GM19438 (cell line): ENCODE data around the gene NEDD4L.

Source experiments
- ATAC-seq: cut with Tn5 transposase; IDR thresholded peaks from one replicate; pipeline ENCODE4 v1.9.1; 2021; ENCODE audit warnings: low read depth; ENCODE audit not compliant: unreplicated experiment

NEDD4L gene

DNA sequence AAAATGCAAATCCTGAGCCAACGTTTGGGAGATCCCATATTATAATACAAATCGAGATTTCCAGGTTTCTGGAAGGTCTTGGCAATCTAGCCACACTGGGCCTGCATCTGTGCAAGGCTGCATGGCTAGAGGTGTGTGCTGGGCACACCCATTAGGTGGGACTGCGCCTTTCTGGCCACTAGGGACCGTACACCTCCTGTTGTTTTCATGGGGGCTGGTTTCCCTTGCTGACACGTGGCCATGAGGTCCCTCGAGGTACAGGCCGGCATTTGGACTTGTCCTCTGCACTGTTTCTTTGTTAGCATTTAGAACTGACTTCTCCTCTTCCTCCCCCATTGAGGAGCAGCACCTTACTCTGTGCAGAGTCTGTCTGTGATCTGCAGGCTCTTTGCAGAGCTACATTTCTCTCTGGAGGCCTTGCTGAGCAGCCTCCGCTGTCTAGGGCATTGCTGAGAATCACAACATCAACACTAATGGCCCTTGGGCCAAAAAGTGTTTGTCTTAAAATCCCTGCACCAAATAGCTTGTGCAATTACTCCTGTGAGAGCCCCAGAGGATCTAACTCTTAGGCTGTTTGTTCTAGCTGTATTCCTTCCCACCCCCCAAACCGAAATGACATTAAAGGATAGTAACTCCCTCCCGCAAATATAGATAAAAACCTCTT is 131.2 kb downstream of the NEDD4L start:
- ATAC-seq: peak; percentile 66

DNA sequence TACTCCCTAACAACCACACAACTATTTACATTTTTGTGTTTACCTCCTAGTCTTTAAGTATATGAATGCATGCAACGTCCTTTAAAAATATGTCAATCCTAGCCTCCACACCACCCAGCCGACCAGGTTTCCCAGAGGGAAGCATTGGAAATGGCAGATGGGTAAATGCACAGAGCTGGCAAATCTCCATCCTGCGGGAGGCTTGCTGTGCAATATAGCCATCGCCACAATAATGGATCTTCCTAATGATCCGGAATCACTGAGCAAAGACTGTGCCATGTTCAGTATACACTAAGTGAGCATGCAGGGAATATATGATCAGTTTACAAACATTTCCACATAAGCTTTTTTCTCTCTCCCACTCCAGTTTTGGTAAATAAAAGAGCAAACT is 131.8 kb downstream of the NEDD4L start:
- no peak for ATAC-seq

DNA sequence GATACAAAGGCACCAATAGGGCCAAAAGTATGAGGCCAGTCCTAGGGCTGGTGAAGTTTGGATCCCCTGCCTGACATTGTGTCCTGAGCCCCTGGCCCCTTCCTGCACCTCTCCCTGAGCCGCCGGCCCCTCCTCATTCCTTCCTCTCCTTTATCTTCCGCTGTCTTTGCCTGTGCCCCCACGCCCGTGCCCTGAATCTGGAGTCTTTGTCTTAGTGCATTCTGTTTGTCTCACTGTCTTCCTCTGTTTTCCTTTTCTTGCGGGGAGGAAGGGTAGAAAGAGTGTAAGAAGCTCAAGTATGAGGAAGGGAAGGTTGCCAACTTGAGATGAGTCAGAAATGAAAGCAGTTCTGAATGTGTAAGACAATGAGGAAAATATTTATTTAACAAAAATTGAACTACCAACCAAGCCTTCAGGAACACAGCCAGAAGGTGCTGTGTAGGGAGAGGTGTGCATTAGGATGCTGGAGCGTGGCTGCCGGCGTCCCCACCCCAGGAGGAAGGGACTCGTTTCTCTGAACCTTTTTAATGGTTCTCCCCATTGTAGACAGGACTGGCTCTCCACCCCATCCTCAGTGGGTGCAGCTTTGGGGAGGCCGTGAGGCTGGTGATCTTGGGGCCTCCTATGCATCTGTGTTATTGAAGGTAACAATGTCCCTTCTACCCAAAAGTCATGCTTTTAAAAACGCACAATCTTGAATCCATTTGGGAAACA is 133.1 kb downstream of the NEDD4L start:
- ATAC-seq: no peak

DNA sequence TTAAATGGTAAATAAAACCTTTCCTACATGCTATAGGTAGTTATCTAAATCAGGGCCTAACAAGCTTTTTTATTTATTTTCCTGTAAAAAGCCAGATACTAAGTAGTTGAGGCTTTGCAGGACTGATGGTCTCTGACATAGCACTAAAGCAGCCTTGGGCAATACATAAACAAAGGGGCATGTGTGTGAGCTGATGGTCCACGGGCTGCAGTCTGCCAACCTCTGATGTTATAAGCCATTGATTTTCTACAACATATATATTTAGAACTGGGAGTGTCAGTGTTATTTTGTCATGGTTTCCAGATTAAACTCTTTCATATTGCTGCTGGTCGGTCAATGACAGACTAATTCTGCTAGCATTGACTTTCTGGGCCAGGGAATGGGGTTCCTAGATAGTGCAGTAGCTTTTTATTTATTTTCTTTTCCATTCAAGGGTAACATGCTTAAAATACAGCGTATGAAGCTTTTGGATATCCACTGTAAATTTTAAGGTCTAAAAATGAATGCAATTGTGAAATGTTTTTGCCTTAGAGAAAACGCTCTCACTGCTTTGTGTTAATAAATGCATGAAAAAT is 134.0 kb downstream of the NEDD4L start:
- ATAC-seq: no peak

DNA sequence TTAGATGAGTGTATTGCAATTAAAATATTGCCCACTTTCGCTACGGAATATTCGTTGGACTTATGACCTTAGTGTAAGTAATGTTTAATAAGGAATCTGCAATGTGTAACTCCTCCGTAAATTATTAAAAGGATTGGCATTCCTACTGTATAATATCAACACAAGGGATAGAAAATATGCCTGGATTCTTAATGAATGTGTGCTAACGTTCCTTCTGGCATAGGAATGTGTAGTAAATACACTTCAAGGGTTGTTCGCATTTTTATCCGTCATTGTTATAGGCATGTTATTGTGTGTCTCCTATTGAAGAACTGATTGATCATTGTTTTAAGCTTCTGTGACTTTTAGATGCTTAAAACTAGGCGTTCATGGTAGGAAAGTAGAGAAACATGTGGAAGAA is 134.5 kb downstream of the NEDD4L start:
- ATAC-seq: no peak

DNA sequence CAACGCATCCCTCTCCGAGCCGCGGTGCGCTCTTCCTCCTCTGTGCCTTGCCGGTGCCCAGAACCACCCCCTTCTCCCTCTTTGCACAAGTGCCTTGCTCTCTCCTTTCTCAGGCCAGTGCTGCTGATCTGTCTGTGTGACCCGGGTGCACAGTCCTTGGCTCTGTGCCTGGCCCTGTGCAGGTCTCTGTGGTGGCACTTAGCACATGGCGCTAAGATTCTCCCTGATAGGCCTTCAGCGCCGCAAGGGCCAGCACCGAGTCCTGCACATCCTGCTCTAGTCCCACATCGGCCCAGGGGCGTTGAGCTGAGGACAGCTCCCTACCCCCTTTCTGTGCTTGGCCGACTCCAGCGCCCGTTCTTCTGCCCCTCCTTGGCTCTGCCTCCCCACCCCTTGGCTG is 136.1 kb downstream of the NEDD4L start:
- no peak for ATAC-seq

DNA sequence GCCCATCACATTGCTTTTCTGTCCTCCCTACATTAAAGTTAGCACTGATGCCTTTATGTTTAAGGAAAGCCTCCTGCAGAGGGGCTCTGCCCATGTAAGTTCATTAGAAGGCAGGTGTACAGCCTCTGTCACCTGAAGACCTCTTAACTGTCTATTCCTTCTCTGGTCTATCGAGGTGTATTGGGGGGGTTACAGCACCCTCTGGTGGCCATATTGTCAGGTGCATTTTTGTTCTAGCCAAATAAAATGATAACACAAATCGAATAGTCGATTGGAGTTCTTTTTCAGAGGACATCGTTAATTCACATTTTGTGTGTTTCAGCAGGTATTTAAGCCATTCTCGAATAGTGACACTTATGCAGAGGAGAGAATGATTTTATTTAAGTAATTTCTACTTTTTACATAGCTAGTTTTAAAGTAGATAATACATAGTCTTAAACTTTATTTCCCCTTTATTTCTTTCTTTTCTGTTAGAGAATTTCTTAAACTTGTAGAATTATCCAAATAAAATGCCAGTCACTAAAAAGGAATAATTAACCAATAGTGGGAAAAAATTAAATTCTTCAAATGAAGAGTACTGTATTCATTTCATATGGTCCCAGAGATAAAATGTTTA is 136.8 kb downstream of the NEDD4L start:
- ATAC-seq: no peak

DNA sequence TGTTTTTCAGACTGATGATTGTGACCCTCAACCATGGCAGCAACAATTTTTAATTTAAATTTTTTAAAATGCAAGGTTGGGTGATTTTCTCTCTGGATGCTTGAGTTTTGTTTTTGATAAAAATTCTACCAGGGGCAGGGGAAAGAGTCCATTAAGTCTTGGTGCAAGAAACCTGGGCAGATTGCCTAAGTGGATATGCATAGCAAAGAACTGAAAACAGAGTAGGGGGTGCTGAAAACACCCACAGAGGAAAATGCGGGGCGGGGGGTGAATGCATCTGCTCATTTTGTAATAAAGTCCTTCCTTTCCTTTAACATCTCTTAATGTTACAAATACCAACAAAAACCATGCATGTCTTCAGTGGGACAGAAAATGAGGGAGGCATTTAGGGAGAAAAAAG is 138.0 kb downstream of the NEDD4L start:
- no peak for ATAC-seq

DNA sequence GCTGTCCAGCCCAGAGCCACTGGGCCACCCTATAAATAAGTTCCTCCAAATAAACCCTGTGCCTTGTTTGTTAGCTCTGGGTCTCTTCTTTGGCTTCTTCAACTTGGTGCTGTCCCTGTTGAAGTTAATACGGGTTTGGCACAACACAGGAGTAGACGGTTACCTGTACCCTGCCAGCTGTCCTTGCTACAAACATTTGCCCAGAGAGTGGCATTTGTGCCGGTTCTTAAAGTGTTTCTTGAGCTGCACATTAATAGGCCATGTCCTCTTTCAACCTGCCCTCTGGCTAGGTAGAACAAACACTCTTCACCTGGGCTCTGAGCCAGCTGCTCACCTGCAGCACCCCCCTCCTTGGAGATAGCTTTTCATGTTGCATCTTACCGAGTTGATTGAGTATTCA is 139.2 kb downstream of the NEDD4L start:
- ATAC-seq: no peak

DNA sequence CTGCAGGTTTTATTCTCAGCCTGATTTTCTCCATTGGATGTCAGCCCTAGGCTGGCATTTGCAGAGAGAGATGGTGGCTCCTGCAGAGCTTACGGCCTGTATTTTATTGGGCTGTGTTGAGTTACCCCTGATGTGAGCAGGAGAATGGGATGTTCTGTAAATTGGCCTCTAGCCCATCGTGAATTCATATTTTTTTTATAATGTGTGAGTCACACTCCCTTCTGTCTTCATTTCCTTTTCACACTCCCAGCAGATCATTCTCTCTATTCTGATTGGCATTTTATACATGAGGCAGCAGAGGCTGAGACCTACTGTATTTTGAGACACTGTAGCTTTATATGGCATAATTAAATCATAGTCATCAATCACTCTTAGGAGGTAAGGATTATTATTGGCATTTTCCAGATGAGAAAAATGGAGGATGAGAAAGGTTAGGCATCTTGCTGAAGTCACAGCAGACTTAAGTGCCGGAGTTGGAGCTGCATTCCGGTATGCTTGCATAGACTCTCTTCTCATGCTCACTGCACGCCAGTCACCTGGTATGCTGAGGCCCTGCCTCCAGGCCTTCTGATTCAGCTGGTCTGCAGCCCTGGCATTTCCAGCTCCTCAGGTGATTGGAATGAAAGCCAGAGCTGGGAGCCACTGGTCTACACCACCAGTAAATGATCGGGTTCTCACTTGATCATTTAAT is 142.4 kb downstream of the NEDD4L start:
- ATAC-seq: no peak

DNA sequence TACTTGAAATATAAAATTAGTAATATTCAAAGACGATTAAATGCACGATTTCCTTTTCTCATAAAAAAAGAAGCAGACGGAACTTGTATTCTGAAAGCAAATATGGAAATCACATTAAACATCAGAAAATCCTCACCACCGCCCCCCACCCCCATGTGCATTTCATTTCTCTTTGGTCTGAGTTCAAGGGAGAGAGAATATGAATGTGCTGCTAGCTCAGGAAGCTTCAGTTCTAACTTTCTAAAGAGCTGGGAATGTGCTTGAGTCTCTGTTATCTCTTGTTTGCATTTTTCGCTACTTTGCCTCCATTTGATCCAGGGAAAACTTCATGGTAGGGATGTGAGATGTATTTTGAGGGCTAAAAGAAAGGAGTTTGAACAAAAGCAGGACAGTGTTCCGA is 143.6 kb downstream of the NEDD4L start:
- ATAC-seq: no peak

DNA sequence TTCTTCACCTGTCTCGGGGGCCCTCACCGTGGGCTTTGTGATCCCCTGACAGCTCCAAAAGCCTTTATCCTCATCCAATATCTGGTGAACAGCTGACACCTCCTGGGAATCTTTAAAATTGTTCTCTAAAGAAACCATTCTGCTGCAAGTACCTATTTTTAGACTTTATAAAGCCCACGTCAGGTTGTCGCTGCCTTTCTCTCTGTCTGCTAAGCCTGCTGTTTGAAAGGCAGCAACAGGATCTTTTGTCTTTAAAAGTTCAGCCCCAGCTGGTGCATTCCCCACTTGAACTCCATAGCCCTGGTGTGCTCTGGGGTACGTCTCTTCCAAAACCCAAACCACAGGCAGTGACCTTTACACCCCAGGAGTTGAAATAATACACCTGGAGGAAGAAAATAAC is 145.0 kb downstream of the NEDD4L start:
- no peak for ATAC-seq

DNA sequence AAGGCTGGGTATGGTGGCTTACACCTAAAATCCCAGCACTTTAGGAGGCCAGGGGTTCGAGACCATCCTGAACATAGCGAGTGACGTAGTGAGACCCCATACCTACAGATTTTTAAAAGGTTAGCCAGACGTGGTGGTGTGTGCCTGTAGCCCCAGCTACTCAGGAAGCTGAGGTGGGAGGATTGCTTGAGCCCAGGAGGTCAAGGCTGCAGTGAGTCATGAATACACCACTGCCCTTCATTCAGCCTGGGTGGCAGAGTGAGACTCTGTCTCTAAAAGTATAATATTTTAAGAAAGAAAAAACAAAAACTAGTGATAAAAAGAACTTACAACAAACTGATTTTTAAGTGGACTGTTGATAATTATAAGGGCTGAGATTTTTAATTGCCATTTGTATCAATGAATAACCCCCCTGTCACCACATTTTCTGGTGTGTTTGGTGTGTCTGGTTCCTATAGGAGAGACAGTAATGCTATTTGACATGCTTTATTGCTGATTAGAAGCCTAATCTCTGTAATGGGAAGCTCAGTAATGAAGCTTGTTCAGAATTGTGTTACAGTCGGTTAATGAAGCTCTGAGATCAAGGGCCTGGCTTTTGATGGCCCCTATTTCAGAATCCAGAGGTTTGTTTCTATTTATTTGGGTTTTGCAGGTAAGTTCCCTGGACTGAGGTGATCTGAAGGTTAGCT is 147.0 kb downstream of the NEDD4L start:
- ATAC-seq: no peak

DNA sequence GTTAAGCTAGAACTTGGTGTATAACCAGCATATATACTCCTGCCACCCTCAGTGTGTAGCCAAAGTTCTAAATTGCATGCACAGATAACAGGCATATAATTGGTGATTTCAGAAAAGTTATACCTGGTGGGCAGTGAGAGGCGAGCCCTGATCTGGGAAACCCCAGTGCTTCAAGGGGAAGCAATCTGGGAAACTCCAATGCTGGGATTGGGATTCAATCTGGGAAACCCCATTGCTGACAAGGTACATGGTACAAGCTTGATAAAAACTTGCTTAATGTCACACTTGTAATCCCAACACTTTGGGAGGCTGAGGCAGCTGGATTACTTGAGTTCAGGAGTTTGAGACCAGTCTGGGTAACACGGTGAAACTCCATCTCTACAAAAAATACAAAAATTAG is 147.6 kb downstream of the NEDD4L start:
- no peak for ATAC-seq

DNA sequence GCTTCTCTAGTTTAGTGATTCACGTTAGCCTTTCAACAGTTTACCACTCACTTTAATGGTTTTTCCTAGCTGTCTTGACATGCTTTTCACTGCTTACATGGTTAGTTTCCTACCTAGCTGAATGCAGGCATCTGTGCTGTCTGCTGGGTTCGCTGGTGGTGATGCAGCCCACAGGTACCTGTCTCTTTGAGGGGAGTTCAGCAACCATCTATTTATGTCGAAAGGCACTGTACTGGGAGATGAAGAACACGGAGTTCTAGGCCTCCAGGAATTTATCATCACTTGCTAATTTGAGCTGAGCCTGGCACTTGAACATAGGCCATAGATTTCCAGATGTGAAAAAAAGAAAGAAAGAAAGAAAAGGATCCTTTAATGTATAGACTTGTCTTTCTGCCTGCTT is 148.5 kb downstream of the NEDD4L start:
- ATAC-seq: no peak

DNA sequence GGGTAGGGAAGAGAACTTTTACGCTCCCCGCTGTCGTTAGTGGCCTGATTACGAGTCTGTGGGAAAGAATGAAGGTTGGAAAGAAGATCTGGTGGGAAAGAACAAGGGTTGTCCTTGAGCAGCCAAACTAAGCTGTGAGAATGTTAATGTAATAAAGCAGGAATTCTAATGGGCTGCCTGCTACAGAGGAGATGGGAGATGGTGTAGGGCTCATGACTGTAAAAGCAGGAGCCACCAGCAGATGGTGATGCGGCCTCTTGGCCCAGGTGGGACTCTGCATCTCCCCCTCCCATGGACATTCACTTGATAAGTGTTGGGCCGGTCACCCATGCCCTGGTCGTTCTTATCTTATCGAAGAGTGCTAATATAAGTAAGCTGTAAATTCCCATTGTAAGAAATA is 150.0 kb downstream of the NEDD4L start:
- no peak for ATAC-seq

DNA sequence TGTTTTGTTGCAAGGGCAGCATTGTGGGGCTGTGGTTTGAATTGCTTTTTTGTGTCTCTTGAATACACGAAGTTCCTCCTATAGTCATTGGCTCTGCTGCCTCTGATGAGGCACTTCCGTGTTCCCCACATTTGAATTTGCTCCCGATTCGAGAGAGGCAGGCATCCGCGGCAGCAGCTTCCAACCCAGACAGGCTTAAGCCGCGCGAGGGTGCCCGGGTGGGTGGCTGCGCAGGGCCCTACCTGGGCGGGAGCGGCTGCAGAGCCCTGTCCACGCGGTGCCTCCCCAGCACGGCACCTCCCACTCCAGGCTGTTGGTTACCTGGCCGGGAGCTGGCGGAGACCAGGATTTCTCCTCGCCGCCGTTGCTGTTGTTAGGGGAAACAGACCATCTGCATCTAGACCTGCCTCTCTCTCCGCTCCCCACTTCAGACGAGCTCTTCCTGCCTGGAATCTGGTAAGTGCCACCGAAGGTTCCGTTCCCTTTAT is 151.3 kb downstream of the NEDD4L start:
- no peak for ATAC-seq

DNA sequence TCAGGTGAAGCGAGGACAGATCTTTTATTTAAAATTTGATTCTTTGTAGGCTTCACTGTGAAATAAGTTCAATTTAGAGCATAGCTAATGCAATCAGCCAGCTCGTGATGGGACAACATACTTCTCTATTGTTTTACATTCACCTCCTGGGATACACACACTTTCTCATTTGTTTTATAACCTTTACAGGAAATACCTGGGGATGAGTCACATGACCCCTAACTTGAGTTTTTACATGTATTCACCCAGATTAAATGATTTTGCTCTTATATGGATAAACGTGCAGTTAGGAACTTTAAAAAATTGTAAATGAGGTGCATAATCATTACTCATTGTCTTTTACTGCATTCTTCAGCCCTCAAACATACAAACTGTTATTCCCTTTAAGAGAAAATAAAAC is 152.1 kb downstream of the NEDD4L start:
- ATAC-seq: no peak

DNA sequence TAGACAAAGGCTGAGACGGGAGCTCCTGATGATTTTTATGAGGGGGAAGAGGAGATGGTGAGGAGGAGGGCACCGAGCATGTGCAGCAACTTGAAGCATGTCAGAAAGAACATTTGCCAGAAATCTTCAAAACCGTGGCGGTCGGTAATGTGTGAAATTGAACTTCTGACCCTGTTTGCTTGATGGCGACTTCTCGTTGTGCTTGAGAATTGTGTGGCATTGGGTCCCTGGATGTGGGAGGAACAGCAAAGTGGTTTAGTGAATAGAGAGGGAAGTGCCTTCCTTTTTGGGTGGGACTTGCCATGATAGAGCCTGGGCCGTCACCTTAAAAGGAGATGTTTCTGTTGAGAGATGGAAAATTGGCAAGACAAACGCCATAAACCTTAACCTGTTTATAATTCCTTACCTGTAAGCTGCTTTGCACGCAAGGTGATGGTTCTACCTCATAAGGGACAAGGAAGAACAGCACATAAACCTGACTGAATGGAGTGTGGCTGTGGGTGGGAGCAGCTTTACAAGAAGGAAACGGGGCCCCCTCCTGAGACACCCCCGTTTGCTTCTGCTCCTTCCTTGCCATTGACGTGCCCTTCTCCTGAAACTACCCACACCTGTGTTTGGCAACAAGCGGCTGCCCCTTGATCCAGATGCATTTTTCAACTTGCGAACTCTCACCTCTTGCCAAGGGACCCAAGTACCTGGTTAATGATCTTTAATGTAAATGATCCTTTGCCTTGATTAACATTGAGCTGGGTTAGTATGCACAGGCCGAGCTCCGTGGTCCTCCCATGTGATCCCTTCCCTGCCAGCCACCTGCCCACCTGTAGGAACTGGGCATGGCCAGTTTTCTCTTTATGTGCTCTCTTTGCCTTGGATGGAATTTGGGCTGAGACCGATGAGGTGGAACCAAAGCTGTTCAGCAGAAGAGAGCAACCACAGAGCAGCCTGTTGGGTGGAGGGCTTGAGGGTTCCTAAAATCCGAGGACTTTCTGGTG is 153.2 kb downstream of the NEDD4L start:
- ATAC-seq: no peak
